Gastroesophageal sphincter (tissue), 3 donors: Measurements from ENCODE around the gene TARBP1.

Source experiments
- EP300 ChIP-seq: sonication (generic); formaldehyde crosslinking; IDR thresholded peaks from one replicate; pipeline ENCODE4 v1.6.1; 2017; ENCODE audit warnings: antibody characterized with exemption, mild to moderate bottlenecking
- POLR2A ChIP-seq, 2 donors: fragments of 450-650 bp; IDR thresholded peaks; one replicate each; pipeline ENCODE4 v1.6.1; 2017; ENCODE audit warnings: antibody characterized with exemption in 2 of 2, mild to moderate bottlenecking in 2 of 2, moderate library complexity in 1 of 2
- POLR2AphosphoS5 ChIP-seq: sonication (generic); formaldehyde crosslinking; IDR thresholded peaks from one replicate; pipeline ENCODE4 v1.6.1; 2017; ENCODE audit warnings: antibody characterized with exemption
- TF ChIP-seq, protein P1 (sequence below), 4 experiments: fragments of 200-600 bp in 2 of 4; fragments of 450-650 bp in 2 of 4; sonication (generic) in 1 of 4; IDR thresholded peaks; one replicate each; pipeline ENCODE4 v1.5.1; 2017 to 2019; ENCODE audit warnings: antibody characterized with exemption in 4 of 4, mild to moderate bottlenecking in 2 of 4, moderate library complexity in 2 of 4

DNA sequence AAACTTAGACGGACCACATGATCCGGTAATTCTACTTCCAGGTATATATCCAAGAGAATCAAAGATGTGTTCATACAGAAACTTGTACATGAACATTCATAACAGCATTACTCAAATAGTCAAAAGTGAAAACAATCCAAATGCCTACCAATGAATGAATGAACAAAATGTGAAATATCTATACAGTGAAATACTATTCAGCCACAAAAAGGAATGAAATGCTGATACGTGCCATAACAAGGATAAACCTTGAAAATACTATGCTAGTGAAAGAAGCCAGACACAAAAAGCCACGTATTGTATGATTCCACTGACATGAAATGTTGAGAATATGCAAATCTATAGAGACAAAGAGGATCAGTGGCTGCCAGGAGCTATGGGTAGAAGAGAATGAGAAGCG lies 18.3 kb downstream of the TARBP1 start:
- TF ChIP-seq, protein P1, sequence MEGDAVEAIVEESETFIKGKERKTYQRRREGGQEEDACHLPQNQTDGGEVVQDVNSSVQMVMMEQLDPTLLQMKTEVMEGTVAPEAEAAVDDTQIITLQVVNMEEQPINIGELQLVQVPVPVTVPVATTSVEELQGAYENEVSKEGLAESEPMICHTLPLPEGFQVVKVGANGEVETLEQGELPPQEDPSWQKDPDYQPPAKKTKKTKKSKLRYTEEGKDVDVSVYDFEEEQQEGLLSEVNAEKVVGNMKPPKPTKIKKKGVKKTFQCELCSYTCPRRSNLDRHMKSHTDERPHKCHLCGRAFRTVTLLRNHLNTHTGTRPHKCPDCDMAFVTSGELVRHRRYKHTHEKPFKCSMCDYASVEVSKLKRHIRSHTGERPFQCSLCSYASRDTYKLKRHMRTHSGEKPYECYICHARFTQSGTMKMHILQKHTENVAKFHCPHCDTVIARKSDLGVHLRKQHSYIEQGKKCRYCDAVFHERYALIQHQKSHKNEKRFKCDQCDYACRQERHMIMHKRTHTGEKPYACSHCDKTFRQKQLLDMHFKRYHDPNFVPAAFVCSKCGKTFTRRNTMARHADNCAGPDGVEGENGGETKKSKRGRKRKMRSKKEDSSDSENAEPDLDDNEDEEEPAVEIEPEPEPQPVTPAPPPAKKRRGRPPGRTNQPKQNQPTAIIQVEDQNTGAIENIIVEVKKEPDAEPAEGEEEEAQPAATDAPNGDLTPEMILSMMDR (IDR thresholded peaks at IDR 0.05) = no peak
- no peak for TF ChIP-seq POLR2AphosphoS5
- no peak for TF ChIP-seq EP300
- no peak for TF ChIP-seq POLR2A (IDR thresholded peaks at IDR 0.05)
